ENCODE results near the gene HAND2. TPM values are rescaled to one million over a fixed set of nuclear protein-coding genes. Genes with fewer than 3 reads are reported as not detected.

HAND2 gene
- total and polyA plus RNA-seq, 12 donors = 48.6 to 196 (median 117) TPM

DNA sequence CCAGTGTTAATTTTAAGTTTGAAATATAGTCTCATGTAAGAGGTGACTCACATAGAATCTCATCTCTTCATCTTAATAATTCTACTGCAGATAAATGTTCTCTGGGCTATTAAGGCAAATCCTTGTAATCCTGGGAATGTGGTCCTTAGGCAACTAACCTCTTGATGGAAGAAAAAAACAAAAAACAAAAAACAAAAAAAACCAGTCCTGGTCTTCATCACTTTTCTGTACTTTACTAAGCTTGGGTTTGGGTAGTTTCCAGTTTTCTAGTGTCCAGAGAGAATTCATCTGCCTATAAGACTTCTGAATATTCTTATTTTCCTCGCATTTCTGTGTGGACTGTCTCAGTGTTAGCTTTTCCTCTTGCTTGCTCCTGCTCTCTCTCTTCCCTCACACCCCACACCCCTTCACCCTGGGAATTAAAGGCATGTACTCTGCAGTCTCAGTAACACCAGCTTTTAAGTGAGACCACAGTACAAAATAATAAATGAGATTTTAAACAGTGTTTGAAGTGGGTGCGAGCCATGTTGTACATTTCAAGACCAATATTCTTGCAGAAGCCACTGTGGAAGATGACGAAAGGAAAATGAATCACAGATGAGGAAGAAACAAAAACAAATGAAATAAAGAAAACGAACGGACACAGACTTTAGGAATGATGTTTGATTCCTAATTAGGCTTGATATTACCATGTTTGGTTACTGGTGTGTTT lies 51.7 kb downstream of the HAND2 start:
- intact Hi-C loops (cut with DNase I) = no loop called here

DNA sequence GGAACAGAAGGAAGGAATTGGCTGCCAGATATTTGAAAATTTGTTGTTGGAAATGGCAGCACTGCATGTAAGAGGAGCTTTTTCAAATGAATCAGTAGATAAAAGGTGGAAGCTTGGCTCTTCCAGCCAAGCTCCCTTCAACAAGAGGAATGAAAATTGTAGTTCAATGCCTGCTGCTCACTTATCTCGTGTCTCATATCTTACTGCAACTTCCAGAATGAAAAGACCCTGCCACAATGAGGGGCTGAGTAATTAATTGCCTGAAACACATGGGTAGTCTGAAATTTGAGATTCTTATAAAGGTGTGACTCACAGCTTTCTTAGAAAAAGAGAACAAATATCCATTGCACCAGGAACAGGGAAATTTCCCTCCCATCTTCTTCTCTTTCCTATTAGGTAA lies 53.0 kb downstream of the HAND2 start:
- Histone ChIP-seq H3K4me3 (no peak overlapping the region), H3K36me3 (no peaks in the 10 kb centered on the region), H3K4me1 (no peaks in the 10 kb centered on the region), H3K27me3 (no peaks in the 10 kb centered on the region), H3K9me3 (no peaks in the 10 kb centered on the region), H3K27ac (no peak overlapping the region)
- ATAC-seq (no peak), DNase-seq (no peak)
- TF ChIP-seq, protein P1, sequence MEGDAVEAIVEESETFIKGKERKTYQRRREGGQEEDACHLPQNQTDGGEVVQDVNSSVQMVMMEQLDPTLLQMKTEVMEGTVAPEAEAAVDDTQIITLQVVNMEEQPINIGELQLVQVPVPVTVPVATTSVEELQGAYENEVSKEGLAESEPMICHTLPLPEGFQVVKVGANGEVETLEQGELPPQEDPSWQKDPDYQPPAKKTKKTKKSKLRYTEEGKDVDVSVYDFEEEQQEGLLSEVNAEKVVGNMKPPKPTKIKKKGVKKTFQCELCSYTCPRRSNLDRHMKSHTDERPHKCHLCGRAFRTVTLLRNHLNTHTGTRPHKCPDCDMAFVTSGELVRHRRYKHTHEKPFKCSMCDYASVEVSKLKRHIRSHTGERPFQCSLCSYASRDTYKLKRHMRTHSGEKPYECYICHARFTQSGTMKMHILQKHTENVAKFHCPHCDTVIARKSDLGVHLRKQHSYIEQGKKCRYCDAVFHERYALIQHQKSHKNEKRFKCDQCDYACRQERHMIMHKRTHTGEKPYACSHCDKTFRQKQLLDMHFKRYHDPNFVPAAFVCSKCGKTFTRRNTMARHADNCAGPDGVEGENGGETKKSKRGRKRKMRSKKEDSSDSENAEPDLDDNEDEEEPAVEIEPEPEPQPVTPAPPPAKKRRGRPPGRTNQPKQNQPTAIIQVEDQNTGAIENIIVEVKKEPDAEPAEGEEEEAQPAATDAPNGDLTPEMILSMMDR (IDR thresholded peaks at IDR 0.05) = no peak
- 55 to 64% methylated on average over 1 of the region's 1 CpG for WGBS, 2 donors
- intact Hi-C loops (cut with DNase I) = no loop called here

More for the DNA sequence above, 51.7 kb downstream of the HAND2 start:
- Histone ChIP-seq H3K4me1 (no peaks in the 10 kb centered on the region), H3K27me3 (no peaks in the 10 kb centered on the region), H3K4me3 (no peak overlapping the region), H3K9me3 (no peaks in the 10 kb centered on the region), H3K27ac (peak overlapping the region in 2 of 10 donors; percentile 7 to 28), H3K36me3 (no peaks in the 10 kb centered on the region)
- peak in 3 of 8 donors; percentile 46 to 62 (median 56) for ATAC-seq
- DNase-seq = no peak
- TF ChIP-seq, protein P1 (IDR thresholded peaks at IDR 0.05) = no peak
- 71 to 85% methylated on average over 5 of the region's 5 CpGs for WGBS, 2 donors

Other genes with a start within 250 kb of the HAND2 start
- 10 to 100 TPM; 27.3 to 82.6 (median 49.8) TPM for gene HMGB2, start 195.9 kb downstream of the HAND2 start, total RNA-seq
- gene HMGB2, start 195.9 kb downstream of the HAND2 start, polyA plus RNA-seq = 10 to 100 TPM; 46.9 to 97.6 TPM
- 10 to 100 TPM in 9 of 10 donors, 1 to 10 TPM in 1; 9.2 to 22.2 (median 12.3) TPM for gene SAP30, start 159.3 kb downstream of the HAND2 start, total RNA-seq
- 10 to 100 TPM in 1 of 2 donors, 1 to 10 TPM in 1; 4.0 to 14.0 TPM for gene SAP30, start 159.3 kb downstream of the HAND2 start, polyA plus RNA-seq
- under 1 TPM; 0.10 to 0.56 (median 0.26) TPM for gene SCRG1, start 131.1 kb downstream of the HAND2 start, total RNA-seq
- under 1 TPM; 0.15 to 0.48 TPM for gene SCRG1, start 131.1 kb downstream of the HAND2 start, polyA plus RNA-seq

Measured in heart right ventricle (tissue), 16 donors.